GF-D8 (cell line): ENCODE data around the gene BSN.
A peak's percentile ranks its signal among the peaks of the same experiment; 100 is the strongest.
"Not testable (repeated sequence)": the region's sequence is repeated elsewhere in the genome, so short reads cannot be mapped to it uniquely, and the experiment has no call there.

Experiments used
- DNase-seq: peaks from one replicate; lab custom pipeline; 2025; lab: John Stamatoyannopoulos, UW

The BSN gene

GRCh38 chr3:49535971-49536874, 18.1 kb upstream of the BSN start:
- no peak for DNase-seq

GRCh38 chr3:49536875-49537533, 17.3 kb upstream of the BSN start:
- no peak for DNase-seq

GRCh38 chr3:49539659-49540560, 14.4 kb upstream of the BSN start:
- DNase-seq, result peak; percentile 48

GRCh38 chr3:49552087-49552486, 2.2 kb upstream of the BSN start:
- no peak for DNase-seq

- no peak for DNase-seq
Measured at GRCh38 chr3:49553324-49553691, 969 bp upstream of the BSN start.

GRCh38 chr3:49554633-49555265, 472 bp downstream of the BSN start:
- DNase-seq, result no peak

- DNase-seq, result no peak
Measured at GRCh38 chr3:49556500-49557275, 2.4 kb downstream of the BSN start.

- no peak for DNase-seq
Measured at GRCh38 chr3:49563040-49563578, 8.8 kb downstream of the BSN start.

- no peak for DNase-seq
Measured at GRCh38 chr3:49563766-49564165, 9.5 kb downstream of the BSN start.

GRCh38 chr3:49566312-49566711, 12.0 kb downstream of the BSN start:
- DNase-seq, result no peak

- no peak for DNase-seq
Measured at GRCh38 chr3:49567406-49567805, 13.1 kb downstream of the BSN start.

- no peak for DNase-seq
Measured at GRCh38 chr3:49568965-49569364, 14.7 kb downstream of the BSN start.

- DNase-seq, result no peak
Measured at GRCh38 chr3:49570028-49570654, 15.9 kb downstream of the BSN start.

GRCh38 chr3:49582177-49582576, 27.9 kb downstream of the BSN start:
- DNase-seq, result no peak

GRCh38 chr3:49585261-49585755, 31.0 kb downstream of the BSN start:
- DNase-seq, result not testable (repeated sequence)

- DNase-seq, result no peak
Measured at GRCh38 chr3:49591615-49592014, 37.3 kb downstream of the BSN start.

GRCh38 chr3:49593041-49593440, 38.8 kb downstream of the BSN start:
- no peak for DNase-seq

- DNase-seq, result no peak
Measured at GRCh38 chr3:49600781-49601180, 46.5 kb downstream of the BSN start.

GRCh38 chr3:49601358-49602048, 47.2 kb downstream of the BSN start:
- DNase-seq, result no peak
